Measurements from ENCODE around the gene HMX1.

DNA sequence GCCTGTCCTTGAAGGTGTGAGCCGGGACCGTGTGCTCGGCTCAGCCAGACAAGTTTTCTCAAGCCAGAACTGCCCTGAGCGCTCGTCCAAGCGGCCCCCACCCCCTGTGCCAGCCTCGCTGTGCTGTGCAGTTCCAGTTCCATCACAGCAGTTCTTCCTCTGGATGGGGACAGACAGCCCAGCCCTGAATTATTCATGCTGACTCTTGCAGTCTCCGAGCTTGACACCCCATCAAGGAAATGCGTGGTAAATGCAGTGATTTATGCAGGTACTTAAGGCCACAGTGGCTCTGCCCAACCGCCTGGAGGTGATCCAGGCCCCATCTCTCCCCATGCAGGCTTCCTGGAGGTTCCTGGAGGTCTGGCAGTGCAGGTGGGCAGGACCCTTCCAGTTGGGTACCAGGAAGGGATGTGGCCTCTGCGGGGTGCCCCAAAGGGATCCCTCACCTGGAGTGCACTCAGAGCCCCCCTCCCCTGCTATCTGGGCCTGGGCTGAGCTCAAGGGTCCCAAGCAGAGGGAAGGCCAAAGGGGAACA lies 44.8 kb upstream of the HMX1 start:
- no peak for TF ChIP-seq POLR2A (IDR thresholded peaks at IDR 0.05)
- TF ChIP-seq, protein P1, sequence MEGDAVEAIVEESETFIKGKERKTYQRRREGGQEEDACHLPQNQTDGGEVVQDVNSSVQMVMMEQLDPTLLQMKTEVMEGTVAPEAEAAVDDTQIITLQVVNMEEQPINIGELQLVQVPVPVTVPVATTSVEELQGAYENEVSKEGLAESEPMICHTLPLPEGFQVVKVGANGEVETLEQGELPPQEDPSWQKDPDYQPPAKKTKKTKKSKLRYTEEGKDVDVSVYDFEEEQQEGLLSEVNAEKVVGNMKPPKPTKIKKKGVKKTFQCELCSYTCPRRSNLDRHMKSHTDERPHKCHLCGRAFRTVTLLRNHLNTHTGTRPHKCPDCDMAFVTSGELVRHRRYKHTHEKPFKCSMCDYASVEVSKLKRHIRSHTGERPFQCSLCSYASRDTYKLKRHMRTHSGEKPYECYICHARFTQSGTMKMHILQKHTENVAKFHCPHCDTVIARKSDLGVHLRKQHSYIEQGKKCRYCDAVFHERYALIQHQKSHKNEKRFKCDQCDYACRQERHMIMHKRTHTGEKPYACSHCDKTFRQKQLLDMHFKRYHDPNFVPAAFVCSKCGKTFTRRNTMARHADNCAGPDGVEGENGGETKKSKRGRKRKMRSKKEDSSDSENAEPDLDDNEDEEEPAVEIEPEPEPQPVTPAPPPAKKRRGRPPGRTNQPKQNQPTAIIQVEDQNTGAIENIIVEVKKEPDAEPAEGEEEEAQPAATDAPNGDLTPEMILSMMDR (IDR thresholded peaks at IDR 0.05): no peak
